Panc1 (cell line): ENCODE measurements around the gene FAHD1.

ENCODE experiments used
- POLR2AphosphoS5 ChIP-seq: IDR thresholded peaks from 2 replicates; pipeline ENCODE4 v1.6.1; 2012; ENCODE audit warnings: mild to moderate bottlenecking, low read depth, low read length, moderate library complexity
- SIN3A ChIP-seq: IDR thresholded peaks from 2 replicates; pipeline ENCODE4 v1.6.1; 2012; ENCODE audit warnings: low read depth, mild to moderate bottlenecking, low read length, moderate library complexity, borderline replicate concordance; ENCODE audit not compliant: insufficient read depth
- TF ChIP-seq, protein P1 (sequence below): fragments of 450-650 bp; IDR thresholded peaks from 2 replicates; pipeline ENCODE4 v1.5.1; 2017; ENCODE audit warnings: mild to moderate bottlenecking
- TF ChIP-seq, protein P2 (sequence below), 2 experiments: IDR thresholded peaks; 2 replicates each; pipeline ENCODE4 v1.6.1; 2011 to 2012; ENCODE audit warnings: low read depth in 2 of 2, control low read depth in 1 of 2, low read length in 1 of 2, mild to moderate bottlenecking in 1 of 2, moderate library complexity in 1 of 2; ENCODE audit not compliant: insufficient read depth in 1 of 2

DNA sequence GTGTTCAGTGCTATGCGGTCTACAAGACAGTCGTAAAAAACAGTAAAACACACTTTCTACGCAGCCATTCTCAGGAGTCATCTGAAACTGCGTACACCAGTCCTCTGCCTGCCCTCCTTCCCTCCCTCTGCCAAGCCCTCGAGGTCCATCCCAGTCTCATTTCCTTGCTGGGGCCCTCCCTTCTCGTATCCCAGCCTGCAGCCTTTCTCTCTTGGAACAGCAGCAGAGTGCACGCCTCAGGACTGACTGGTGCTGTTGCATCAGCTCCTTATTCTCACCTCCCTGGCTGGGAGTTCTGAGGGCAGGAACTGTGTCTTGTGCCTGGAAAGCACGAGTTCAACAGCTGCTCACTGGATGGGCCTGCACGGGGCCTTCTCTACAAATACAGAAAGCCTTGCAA, 12.5 kb downstream of the FAHD1 start:
- TF ChIP-seq, protein P1, sequence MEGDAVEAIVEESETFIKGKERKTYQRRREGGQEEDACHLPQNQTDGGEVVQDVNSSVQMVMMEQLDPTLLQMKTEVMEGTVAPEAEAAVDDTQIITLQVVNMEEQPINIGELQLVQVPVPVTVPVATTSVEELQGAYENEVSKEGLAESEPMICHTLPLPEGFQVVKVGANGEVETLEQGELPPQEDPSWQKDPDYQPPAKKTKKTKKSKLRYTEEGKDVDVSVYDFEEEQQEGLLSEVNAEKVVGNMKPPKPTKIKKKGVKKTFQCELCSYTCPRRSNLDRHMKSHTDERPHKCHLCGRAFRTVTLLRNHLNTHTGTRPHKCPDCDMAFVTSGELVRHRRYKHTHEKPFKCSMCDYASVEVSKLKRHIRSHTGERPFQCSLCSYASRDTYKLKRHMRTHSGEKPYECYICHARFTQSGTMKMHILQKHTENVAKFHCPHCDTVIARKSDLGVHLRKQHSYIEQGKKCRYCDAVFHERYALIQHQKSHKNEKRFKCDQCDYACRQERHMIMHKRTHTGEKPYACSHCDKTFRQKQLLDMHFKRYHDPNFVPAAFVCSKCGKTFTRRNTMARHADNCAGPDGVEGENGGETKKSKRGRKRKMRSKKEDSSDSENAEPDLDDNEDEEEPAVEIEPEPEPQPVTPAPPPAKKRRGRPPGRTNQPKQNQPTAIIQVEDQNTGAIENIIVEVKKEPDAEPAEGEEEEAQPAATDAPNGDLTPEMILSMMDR = no peak
- TF ChIP-seq, protein P2, sequence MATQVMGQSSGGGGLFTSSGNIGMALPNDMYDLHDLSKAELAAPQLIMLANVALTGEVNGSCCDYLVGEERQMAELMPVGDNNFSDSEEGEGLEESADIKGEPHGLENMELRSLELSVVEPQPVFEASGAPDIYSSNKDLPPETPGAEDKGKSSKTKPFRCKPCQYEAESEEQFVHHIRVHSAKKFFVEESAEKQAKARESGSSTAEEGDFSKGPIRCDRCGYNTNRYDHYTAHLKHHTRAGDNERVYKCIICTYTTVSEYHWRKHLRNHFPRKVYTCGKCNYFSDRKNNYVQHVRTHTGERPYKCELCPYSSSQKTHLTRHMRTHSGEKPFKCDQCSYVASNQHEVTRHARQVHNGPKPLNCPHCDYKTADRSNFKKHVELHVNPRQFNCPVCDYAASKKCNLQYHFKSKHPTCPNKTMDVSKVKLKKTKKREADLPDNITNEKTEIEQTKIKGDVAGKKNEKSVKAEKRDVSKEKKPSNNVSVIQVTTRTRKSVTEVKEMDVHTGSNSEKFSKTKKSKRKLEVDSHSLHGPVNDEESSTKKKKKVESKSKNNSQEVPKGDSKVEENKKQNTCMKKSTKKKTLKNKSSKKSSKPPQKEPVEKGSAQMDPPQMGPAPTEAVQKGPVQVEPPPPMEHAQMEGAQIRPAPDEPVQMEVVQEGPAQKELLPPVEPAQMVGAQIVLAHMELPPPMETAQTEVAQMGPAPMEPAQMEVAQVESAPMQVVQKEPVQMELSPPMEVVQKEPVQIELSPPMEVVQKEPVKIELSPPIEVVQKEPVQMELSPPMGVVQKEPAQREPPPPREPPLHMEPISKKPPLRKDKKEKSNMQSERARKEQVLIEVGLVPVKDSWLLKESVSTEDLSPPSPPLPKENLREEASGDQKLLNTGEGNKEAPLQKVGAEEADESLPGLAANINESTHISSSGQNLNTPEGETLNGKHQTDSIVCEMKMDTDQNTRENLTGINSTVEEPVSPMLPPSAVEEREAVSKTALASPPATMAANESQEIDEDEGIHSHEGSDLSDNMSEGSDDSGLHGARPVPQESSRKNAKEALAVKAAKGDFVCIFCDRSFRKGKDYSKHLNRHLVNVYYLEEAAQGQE (IDR thresholded peaks at IDR 0.05; ENCODE audit: insufficient read depth in 1 of 2, low read depth in 2 of 2, low read length in 1 of 2) = no peak
- no peak for TF ChIP-seq SIN3A
- no peak for TF ChIP-seq POLR2AphosphoS5
